Measurements from ENCODE around the gene UBL4B. TPM values are rescaled to one million over a fixed set of nuclear protein-coding genes. Genes with fewer than 3 reads are reported as not detected.

UBL4B gene
- total RNA-seq, 1 experiment from 2014 or later, result not detected

GRCh38 chr1:110150330-110151174 lies 38.3 kb downstream of the UBL4B start, which contains the start of gene SLC6A17:
Gene SLC6A17 (plus strand): TSS chr1:110150494. CDS start chr1:110166930, 16,436 bp downstream.
- H2AFZ ChIP-seq (ENCODE audit: low read length), result no peak within 1 kb of the TSS
- H3K14ac ChIP-seq (ENCODE audit: insufficient read depth, low read length), result no peak within 1 kb of the TSS
- H2BK5ac ChIP-seq (ENCODE audit: insufficient read length, low read length), result no peak within 1 kb of the TSS
- H3K27ac ChIP-seq (ENCODE audit: insufficient read length, low read depth, low read length), result no peak within 1 kb of the TSS
- no peak within 1 kb of the TSS for H2BK12ac ChIP-seq (ENCODE audit: insufficient read length, low read depth, low read length)
- no peak within 1 kb of the TSS for H2AK5ac ChIP-seq (ENCODE audit: insufficient read length, low read length)
- H4K8ac ChIP-seq (replicated peaks; ENCODE audit: insufficient read length, low read depth, low read length), result no peak within 1 kb of the TSS
- no peak within 1 kb of the TSS for H3K27ac Mint-ChIP-seq
- H3K36me3 Mint-ChIP-seq (ENCODE audit: insufficient read depth in 1 of 3, low read depth in 3 of 3), result 0 out of 7 replicates have a peak, but pooled peaks cover 0 to 1% (median 0%) of the 10 kb centered on the region in 3 experiments
- H3K23me2 ChIP-seq (ENCODE audit: insufficient read length, low read depth, low read length, poor library complexity, severe bottlenecking), result peaks cover 13% of the 10 kb centered on the region
- H3K4ac ChIP-seq (ENCODE audit: low read depth, low read length), result no peak within 1 kb of the TSS
- H3K9me3 ChIP-seq (ENCODE audit: control insufficient read depth, low read depth, low read length), result no peaks in the 10 kb centered on the region
- H4K91ac ChIP-seq (ENCODE audit: insufficient read length, low read depth, low read length), result no peak within 1 kb of the TSS
- H3K18ac ChIP-seq (ENCODE audit: insufficient read length, low read depth, low read length), result no peak within 1 kb of the TSS
- TF ChIP-seq CTCF (conservative IDR thresholded peaks at IDR 0.05), result peak; percentile 45
- no peak within 1 kb of the TSS for H3T11ph ChIP-seq (ENCODE audit: low read length)
- no peak within 1 kb of the TSS for H4K5ac ChIP-seq (ENCODE audit: insufficient read length, low read depth, low read length)
- no peaks in the 10 kb centered on the region for H3K4me1 ChIP-seq (ENCODE audit: insufficient read depth, low read length)
- H3K9me3 Mint-ChIP-seq, result no peaks in the 10 kb centered on the region; a peak in 2 of 5 replicates
- H2BK15ac ChIP-seq (ENCODE audit: low read depth, low read length), result no peak within 1 kb of the TSS
- H3K4me2 ChIP-seq (ENCODE audit: insufficient read depth, insufficient read length, low read length), result peak within 1 kb of the TSS; percentile 78
- peaks cover 47% of the 10 kb centered on the region for H3K27me3 Mint-ChIP-seq (ENCODE audit: low read depth)
- no peak within 1 kb of the TSS for H2BK20ac ChIP-seq (ENCODE audit: low read depth, low read length, poor library complexity, severe bottlenecking)
- H3K4me3 Mint-ChIP-seq, result peak within 1 kb of the TSS; percentile 45 to 73
- no peak within 1 kb of the TSS for H3K9ac ChIP-seq (ENCODE audit: extremely low read depth, insufficient read length, low read length)
- peaks cover 5 to 12% of the 10 kb centered on the region in 2 experiments; a peak in 3 of 4 replicates for H3K4me1 Mint-ChIP-seq
- DNase-seq, result peak; percentile 61
- peaks cover 38% of the 10 kb centered on the region for H3K27me3 ChIP-seq (ENCODE audit: insufficient read depth, low read length)
- H4K20me1 ChIP-seq (ENCODE audit: control insufficient read depth, insufficient read depth, insufficient read length), result no peaks in the 10 kb centered on the region
- no peak within 1 kb of the TSS for H3K23ac ChIP-seq (ENCODE audit: insufficient read length, low read depth, low read length)
- WGBS (ENCODE audit: extremely low coverage, insufficient read length, low lambda C conversion rate), result no CpG with 5 or more reads among the region's 104 CpGs
- H3K79me1 ChIP-seq (ENCODE audit: insufficient read depth, low read depth, low read length, poor library complexity, severe bottlenecking), result no peaks in the 10 kb centered on the region
- no peak within 1 kb of the TSS for H3K56ac ChIP-seq (ENCODE audit: insufficient read length, low read depth, low read length)
- H2BK120ac ChIP-seq (ENCODE audit: low read depth, low read length, poor library complexity, severe bottlenecking), result no peak within 1 kb of the TSS
- no peaks in the 10 kb centered on the region for H3K79me2 ChIP-seq (ENCODE audit: insufficient read depth, low read length)
